Psoas muscle (tissue), 8 donors: ENCODE data around the gene GLMN. TPM values are rescaled to one million over a fixed set of nuclear protein-coding genes. Genes with fewer than 3 reads are reported as not detected.
"Not testable (repeated sequence)": the region's sequence is repeated elsewhere in the genome, so short reads cannot be mapped to it uniquely, and the experiment has no call there.

Experiments used
- ATAC-seq, 4 donors: fragments of 200-7000 bp; cut with Tn5 transposase; one replicate each; pipeline ENCODE4 v1.9.1; 2020; ENCODE audit warnings: moderate library complexity in 3 of 4, mild to moderate bottlenecking in 2 of 4
- DNase-seq, 2 donors: peaks; one replicate each; pipeline ENCODE4 v3.0.0-alpha.2; 2020
- H3K27ac ChIP-seq: fragments of 200-600 bp; one replicate; pipeline ENCODE4 v1.8.0; 2022
- H3K27me3 ChIP-seq, 3 donors: fragments of 200-600 bp in 1 of 3; one replicate each; pipeline versions ENCODE4 v1.6.1 to v1.8.0; 2013 to 2022; ENCODE audit warnings: low read length in 2 of 3, mild to moderate bottlenecking in 2 of 3, moderate library complexity in 1 of 3; ENCODE audit not compliant: insufficient read depth in 3 of 3
- H3K36me3 ChIP-seq, 2 donors: fragments of 200-600 bp in 1 of 2; one replicate each; pipeline versions ENCODE4 v1.6.1 to v1.8.0; 2013 to 2022; ENCODE audit warnings: low read depth in 1 of 2, mild to moderate bottlenecking in 1 of 2, moderate library complexity in 1 of 2; ENCODE audit not compliant: insufficient read depth in 1 of 2
- H3K4me1 ChIP-seq: fragments of 200-600 bp; one replicate; pipeline ENCODE4 v1.8.0; 2022
- H3K4me3 ChIP-seq: fragments of 200-600 bp; one replicate; pipeline ENCODE4 v1.8.0; 2022; ENCODE audit warnings: mild to moderate bottlenecking
- H3K9me3 ChIP-seq: fragments of 200-600 bp; one replicate; pipeline ENCODE4 v1.8.0; 2022
- CTCF ChIP-seq: fragments of 200-600 bp; IDR thresholded peaks from one replicate; pipeline ENCODE4 v1.8.0; 2022; ENCODE audit warnings: antibody characterized with exemption
- WGBS, 3 donors: extraction: QIAGEN DNeasy Blood & Tissue Kit; methylation state at CpG; one replicate each; pipeline versions ENCODE4 v1.1.6 to v1.1.7; 2013; 5-methylcytosine and 5-hydroxymethylcytosine counted together
- intact Hi-C, 2 donors: fragments of 100-400 bp; cut with DNase I; formaldehyde crosslinking; loops; one replicate each; pipeline versions ENCODE4 v1.11.0 to v1.14.2; 2022
- polyA plus RNA-seq, 3 donors: library from polyadenylated mRNA; stranded (reverse); fragments of 200-250 nt; gene quantifications; one replicate each; pipeline ENCODE4 v1.2.3, GENCODE V29; 2013
- total RNA-seq, 4 donors: library from RNA; stranded (reverse); fragmentation: NEBNext Ultra II Directional in 2 of 4; extraction: Animal tissue kit (Norgen Biotek cat#: 25700) in 2 of 4; gene quantifications; one replicate each; pipeline versions ENCODE4 v1.2.1 to v1.2.4, GENCODE V29; 2021 to 2023
- donor health status: healthy with polysubstance abuse.
- donor health status: DM: no; HTN: no; CAD: no; lungs with moderate emphysema.
- donor health status: Bipolar disorder and iron deficiency.
- donor health status: healthy.
- donor health status: DM: yes; HTN: yes; CAD: no.
- donor health status: DM: no; HTN: no; CAD: no.
- donor health status: DM: no; HTN: no; CAD: no.
- donor health status: DM: yes; HTN: yes; CAD: no.

The GLMN gene
- total and polyA plus RNA-seq, 7 donors = 3.9 to 6.6 (median 5.5) TPM

- Histone ChIP-seq H3K4me3 (no peak overlapping the region), H3K36me3 (peaks cover 0 to 57% of the 10 kb centered on the region in 2 donors), H3K27ac (no peak overlapping the region), H3K27me3 (no peaks in the 10 kb centered on the region), H3K4me1 (no peaks in the 10 kb centered on the region), H3K9me3 (no peaks in the 10 kb centered on the region)
- DNase-seq = no peak
- ATAC-seq = no peak
- TF ChIP-seq CTCF = no peak
- 94 to 100% (median 96%) methylated on average over 1 of the region's 1 CpG for WGBS, 3 donors
- intact Hi-C loops = no loop called here
Measured at GRCh38 chr1:92259350-92259749, 39.4 kb downstream of the GLMN start.

GRCh38 chr1:92254714-92255113 lies 44.1 kb downstream of the GLMN start:
- DNase-seq, H3K27ac ChIP-seq, intact Hi-C loops, ATAC-seq, H3K27me3 ChIP-seq, H3K9me3 ChIP-seq, H3K4me3 ChIP-seq, H3K4me1 ChIP-seq: not testable (repeated sequence)
- H3K36me3 ChIP-seq = peaks cover 0 to 29% of the 10 kb centered on the region in 2 donors
- WGBS, 3 donors = 76 to 79% (median 79%) methylated on average over 3 of the region's 3 CpGs

- no peaks in the 10 kb centered on the region for H3K4me1 ChIP-seq
- H3K27me3 ChIP-seq = no peaks in the 10 kb centered on the region
- H3K36me3 ChIP-seq = peaks cover 0 to 25% of the 10 kb centered on the region in 2 donors
- DNase-seq (no peak), ATAC-seq (no peak)
- no peak overlapping the region for H3K4me3 ChIP-seq
- intact Hi-C loops = no loop called here
- H3K9me3 ChIP-seq = no peaks in the 10 kb centered on the region
- 83 to 86% (median 85%) methylated on average over 1 of the region's 1 CpG for WGBS, 3 donors
- no peak overlapping the region for H3K27ac ChIP-seq
- no peak for TF ChIP-seq CTCF
Measured at GRCh38 chr1:92244376-92244775, 54.4 kb downstream of the GLMN start.

- Histone ChIP-seq H3K4me3 (no peak overlapping the region), H3K9me3 (no peaks in the 10 kb centered on the region), H3K4me1 (no peaks in the 10 kb centered on the region), H3K27me3 (no peaks in the 10 kb centered on the region), H3K27ac (no peak overlapping the region), H3K36me3 (peaks cover 0 to under 1% of the 10 kb centered on the region in 2 donors)
- WGBS, 3 donors = 75 to 84% (median 77%) methylated on average over 2 of the region's 2 CpGs
- DNase-seq (no peak), ATAC-seq (no peak)
- TF ChIP-seq CTCF = no peak
- intact Hi-C loops = no loop called here
Measured at GRCh38 chr1:92240034-92240433, 58.8 kb downstream of the GLMN start.

- H3K4me3 ChIP-seq = no peak overlapping the region
- no peak for ATAC-seq
- no peak for DNase-seq
- TF ChIP-seq CTCF = no peak
- intact Hi-C loops = no loop called here
- no peaks in the 10 kb centered on the region for H3K4me1 ChIP-seq
- H3K36me3 ChIP-seq = no peaks in the 10 kb centered on the region
- H3K9me3 ChIP-seq = no peaks in the 10 kb centered on the region
- no peak overlapping the region for H3K27ac ChIP-seq
- WGBS, 3 donors = 87 to 96% (median 92%) methylated on average over 1 of the region's 1 CpG
- H3K27me3 ChIP-seq = no peaks in the 10 kb centered on the region
Measured at GRCh38 chr1:92230736-92231135, 68.1 kb downstream of the GLMN start.
